Upper lobe of left lung (tissue), 4 donors: ENCODE measurements around the gene TAS2R9.

Source experiments
- EP300 ChIP-seq, 4 donors: sonication (generic); formaldehyde crosslinking; IDR thresholded peaks; one replicate each; pipeline ENCODE4 v1.5.1; 2017; ENCODE audit warnings: antibody characterized with exemption in 4 of 4, control low read depth in 2 of 4
- POLR2A ChIP-seq, 4 donors: fragments of 450-650 bp; IDR thresholded peaks; one replicate each; pipeline ENCODE4 v1.5.1; 2016 to 2017; ENCODE audit warnings: antibody characterized with exemption in 4 of 4, mild to moderate bottlenecking in 2 of 4
- POLR2AphosphoS5 ChIP-seq, 2 donors: sonication (generic); formaldehyde crosslinking; IDR thresholded peaks; one replicate each; pipeline ENCODE4 v1.5.1; 2017; ENCODE audit warnings: antibody characterized with exemption in 2 of 2
- TF ChIP-seq, protein P1 (sequence below), 6 experiments: fragments of 450-650 bp in 4 of 6; fragments of 200-600 bp in 2 of 6; sonication (generic) in 2 of 6; IDR thresholded peaks; one replicate each; pipeline ENCODE4 v1.5.1; 2016 to 2019; ENCODE audit warnings: antibody characterized with exemption in 6 of 6

DNA sequence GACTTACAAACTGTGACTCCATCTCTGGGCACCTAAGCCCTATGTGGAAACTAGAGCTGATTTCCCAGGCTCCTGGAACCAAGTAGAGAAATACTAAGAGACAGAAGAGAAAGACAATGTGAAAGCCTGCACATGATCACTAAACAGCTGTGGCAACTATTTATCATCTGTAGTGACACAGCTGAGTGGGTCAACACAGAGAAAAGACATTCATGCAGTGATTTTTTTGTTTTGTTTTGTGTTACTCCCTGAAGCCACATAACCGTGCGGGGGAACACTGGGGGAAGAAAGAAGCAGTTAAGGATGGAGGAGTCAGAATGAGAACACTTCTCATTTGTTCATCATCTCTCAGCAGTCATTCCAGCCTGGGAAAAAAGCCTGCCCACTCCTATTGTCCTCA lies 37.8 kb upstream of the TAS2R9 start:
- TF ChIP-seq EP300 (IDR thresholded peaks at IDR 0.05) (no peak), POLR2A (IDR thresholded peaks at IDR 0.05) (no peak), POLR2AphosphoS5 (IDR thresholded peaks at IDR 0.05) (no peak)
- TF ChIP-seq, protein P1, sequence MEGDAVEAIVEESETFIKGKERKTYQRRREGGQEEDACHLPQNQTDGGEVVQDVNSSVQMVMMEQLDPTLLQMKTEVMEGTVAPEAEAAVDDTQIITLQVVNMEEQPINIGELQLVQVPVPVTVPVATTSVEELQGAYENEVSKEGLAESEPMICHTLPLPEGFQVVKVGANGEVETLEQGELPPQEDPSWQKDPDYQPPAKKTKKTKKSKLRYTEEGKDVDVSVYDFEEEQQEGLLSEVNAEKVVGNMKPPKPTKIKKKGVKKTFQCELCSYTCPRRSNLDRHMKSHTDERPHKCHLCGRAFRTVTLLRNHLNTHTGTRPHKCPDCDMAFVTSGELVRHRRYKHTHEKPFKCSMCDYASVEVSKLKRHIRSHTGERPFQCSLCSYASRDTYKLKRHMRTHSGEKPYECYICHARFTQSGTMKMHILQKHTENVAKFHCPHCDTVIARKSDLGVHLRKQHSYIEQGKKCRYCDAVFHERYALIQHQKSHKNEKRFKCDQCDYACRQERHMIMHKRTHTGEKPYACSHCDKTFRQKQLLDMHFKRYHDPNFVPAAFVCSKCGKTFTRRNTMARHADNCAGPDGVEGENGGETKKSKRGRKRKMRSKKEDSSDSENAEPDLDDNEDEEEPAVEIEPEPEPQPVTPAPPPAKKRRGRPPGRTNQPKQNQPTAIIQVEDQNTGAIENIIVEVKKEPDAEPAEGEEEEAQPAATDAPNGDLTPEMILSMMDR (IDR thresholded peaks at IDR 0.05): no peak
